Glutamatergic neuron (in vitro differentiated cells): ENCODE measurements around the gene RUNX3. TPM values are rescaled to one million over a fixed set of nuclear protein-coding genes. Genes with fewer than 3 reads are reported as not detected.

Experiments
- DNase-seq: peaks from one replicate; pipeline ENCODE4 v3.0.0; 2022
- H3K27ac Mint-ChIP-seq: one replicate; pipeline ENCODE4 v1.8.0; 2020; ENCODE audit warnings: mild to moderate bottlenecking, mixed read lengths, inconsistent platforms; ENCODE audit not compliant: unreplicated experiment
- H3K27me3 Mint-ChIP-seq: one replicate; pipeline ENCODE4 v1.8.0; 2020; ENCODE audit warnings: mild to moderate bottlenecking, moderate library complexity, mixed read lengths, inconsistent platforms; ENCODE audit not compliant: unreplicated experiment
- H3K36me3 Mint-ChIP-seq: one replicate; pipeline ENCODE4 v1.8.0; 2020; ENCODE audit warnings: mild to moderate bottlenecking, mixed read lengths, inconsistent platforms; ENCODE audit not compliant: unreplicated experiment
- H3K4me1 Mint-ChIP-seq: one replicate; pipeline ENCODE4 v1.8.0; 2020; ENCODE audit warnings: mild to moderate bottlenecking, low read depth, mixed read lengths, inconsistent platforms; ENCODE audit not compliant: unreplicated experiment
- H3K4me3 Mint-ChIP-seq: one replicate; pipeline ENCODE4 v1.8.0; 2020; ENCODE audit warnings: mild to moderate bottlenecking, mixed read lengths, inconsistent platforms; ENCODE audit not compliant: unreplicated experiment
- H3K9me3 Mint-ChIP-seq: one replicate; pipeline ENCODE4 v1.8.0; 2020; ENCODE audit warnings: mild to moderate bottlenecking, moderate library complexity, mixed read lengths, inconsistent platforms; ENCODE audit not compliant: unreplicated experiment
- total RNA-seq: library from RNA; stranded (reverse); fragmentation: NEBNext Ultra II Directional; extraction: Animal tissue kit (Norgen Biotek cat#: 25700); gene quantifications from one replicate; pipeline ENCODE4 v1.2.1, GENCODE V29; 2021; ENCODE audit not compliant: unreplicated experiment
- TF ChIP-seq, protein P1 (sequence below): fragments of 200-600 bp; sonication (generic); IDR thresholded peaks from one replicate; pipeline ENCODE4 v1.5.0; 2021; ENCODE audit not compliant: partially characterized antibody, unreplicated experiment

The RUNX3 gene
- total RNA-seq, 1 donor from 2014 or later = 0.15 TPM

DNA sequence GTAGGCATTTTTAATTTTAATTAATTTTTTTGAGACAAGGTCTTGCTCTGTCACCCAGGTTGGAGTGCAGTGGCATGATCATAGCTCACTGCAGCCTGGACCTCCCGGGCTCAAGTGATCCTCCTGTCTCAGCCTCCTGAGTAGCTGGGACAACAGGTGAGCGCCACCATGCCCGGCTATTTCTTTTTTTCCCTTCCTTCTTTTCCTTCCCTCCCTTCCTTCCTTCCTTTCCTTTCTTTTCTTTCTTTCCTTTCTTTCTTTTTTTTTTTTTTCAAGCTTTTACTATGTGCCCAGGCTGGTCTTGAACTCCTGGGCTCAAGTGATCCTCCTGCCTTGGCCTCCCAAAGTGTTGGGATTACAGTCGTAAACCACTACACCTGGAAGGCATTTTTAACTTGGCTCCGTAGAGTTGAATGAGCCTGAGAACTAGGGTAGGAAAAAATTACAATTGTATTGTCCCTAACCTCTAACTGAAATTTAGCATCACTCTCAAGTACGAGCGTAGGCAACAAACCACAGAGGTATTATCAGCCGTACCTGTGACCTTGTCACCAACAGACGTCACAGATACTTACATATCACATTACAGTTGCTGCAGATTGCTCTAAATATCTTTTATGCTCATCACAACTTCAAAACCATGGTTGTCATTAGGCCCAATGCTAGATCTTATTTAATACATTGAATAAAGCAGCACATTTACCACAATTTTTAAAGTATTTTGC, 8.0 kb downstream of the RUNX3 start:
- Mint-ChIP-seq H3K9me3 (peaks cover 3% of the 10 kb centered on the region), H3K27me3 (peaks cover 3% of the 10 kb centered on the region), H3K36me3 (no peaks in the 10 kb centered on the region), H3K27ac (no peak overlapping the region), H3K4me1 (peaks cover 6% of the 10 kb centered on the region), H3K4me3 (no peak overlapping the region)
- TF ChIP-seq, protein P1, sequence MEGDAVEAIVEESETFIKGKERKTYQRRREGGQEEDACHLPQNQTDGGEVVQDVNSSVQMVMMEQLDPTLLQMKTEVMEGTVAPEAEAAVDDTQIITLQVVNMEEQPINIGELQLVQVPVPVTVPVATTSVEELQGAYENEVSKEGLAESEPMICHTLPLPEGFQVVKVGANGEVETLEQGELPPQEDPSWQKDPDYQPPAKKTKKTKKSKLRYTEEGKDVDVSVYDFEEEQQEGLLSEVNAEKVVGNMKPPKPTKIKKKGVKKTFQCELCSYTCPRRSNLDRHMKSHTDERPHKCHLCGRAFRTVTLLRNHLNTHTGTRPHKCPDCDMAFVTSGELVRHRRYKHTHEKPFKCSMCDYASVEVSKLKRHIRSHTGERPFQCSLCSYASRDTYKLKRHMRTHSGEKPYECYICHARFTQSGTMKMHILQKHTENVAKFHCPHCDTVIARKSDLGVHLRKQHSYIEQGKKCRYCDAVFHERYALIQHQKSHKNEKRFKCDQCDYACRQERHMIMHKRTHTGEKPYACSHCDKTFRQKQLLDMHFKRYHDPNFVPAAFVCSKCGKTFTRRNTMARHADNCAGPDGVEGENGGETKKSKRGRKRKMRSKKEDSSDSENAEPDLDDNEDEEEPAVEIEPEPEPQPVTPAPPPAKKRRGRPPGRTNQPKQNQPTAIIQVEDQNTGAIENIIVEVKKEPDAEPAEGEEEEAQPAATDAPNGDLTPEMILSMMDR = no peak
- no peak for DNase-seq

DNA sequence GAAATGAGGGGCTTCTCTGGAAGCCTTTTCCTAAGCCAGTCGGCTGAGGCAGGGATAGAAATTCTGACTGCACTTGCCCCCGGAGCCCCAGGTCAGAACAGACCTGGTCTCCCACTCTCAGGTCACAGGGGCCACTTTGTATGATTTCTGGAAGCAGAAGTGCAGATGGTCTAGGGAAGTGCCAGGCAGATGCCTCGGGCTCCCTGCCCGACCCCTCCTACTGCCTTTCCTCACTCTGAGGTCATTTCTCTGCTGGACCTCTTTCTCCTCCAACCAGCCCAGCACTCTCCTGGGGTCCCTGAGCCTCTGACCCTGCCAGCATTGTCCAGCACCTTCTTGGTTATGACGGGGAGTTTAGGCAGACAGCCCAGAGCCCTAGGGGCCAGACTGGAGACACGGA, 8.7 kb downstream of the RUNX3 start:
- DNase-seq = no peak
- Mint-ChIP-seq H3K4me3 (no peak overlapping the region), H3K4me1 (peaks cover 6% of the 10 kb centered on the region), H3K27me3 (peaks cover 3% of the 10 kb centered on the region), H3K36me3 (no peaks in the 10 kb centered on the region), H3K27ac (no peak overlapping the region), H3K9me3 (peaks cover 3% of the 10 kb centered on the region)
- TF ChIP-seq, protein P1 = no peak

DNA sequence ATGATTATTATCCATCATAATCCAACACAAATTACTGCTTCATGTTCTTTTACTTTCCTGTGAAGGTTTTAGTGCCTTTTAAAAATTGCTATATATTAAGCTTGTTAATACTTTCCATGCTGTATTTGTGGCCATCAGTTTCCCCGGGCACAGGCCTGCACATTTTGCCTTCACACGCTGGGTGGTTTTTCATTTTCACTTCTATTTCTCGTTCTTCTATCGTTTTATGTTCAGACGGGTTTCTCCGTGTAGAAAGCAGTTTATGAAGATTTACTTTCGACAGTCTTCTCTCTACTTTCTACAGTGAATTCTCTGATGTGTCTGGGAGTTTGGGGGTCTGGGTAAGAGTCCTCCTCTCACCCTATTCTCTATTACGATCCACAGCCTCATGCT, 9.5 kb downstream of the RUNX3 start:
- no peak overlapping the region for H3K27ac Mint-ChIP-seq
- no peak overlapping the region for H3K4me3 Mint-ChIP-seq
- H3K36me3 Mint-ChIP-seq = no peaks in the 10 kb centered on the region
- DNase-seq = no peak
- peaks cover 2% of the 10 kb centered on the region for H3K9me3 Mint-ChIP-seq
- peaks cover 6% of the 10 kb centered on the region for H3K4me1 Mint-ChIP-seq
- TF ChIP-seq, protein P1 = no peak
- H3K27me3 Mint-ChIP-seq = peaks cover 3% of the 10 kb centered on the region

DNA sequence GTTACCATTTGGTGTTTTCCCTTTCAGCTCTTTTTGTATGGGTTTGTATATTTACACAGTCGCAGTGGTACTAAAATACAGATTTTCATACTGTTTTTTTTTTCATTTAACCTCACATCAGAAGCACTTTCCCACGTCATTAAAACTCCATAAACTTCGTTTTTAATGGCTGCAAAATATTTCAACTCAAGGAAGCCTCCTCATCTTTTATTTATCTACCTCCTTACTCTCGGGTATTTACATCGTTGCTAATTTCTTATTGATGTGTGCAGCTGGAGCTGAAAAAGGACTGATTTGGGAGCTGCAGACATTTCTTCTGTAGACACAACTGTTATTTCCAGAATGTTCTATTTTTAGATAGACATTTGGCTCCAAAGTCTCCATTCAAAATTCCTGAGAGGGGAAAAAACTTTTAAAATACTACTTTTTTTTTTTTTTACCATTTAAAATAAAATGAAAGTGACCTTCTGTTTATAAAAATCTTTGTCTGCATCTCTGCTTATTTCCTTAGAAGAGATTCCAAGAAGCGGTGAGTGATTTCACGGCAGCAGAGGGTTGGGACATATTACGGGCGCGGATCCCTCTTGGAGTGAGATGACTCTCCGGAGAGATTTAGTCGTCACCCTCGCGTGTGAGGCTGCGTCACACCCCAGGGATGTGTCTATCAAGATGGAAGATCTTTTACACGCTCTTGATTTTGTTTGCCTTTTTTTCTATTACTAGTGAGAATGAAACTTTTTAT, 10.1 kb downstream of the RUNX3 start:
- Mint-ChIP-seq H3K27me3 (peaks cover 3% of the 10 kb centered on the region), H3K36me3 (no peaks in the 10 kb centered on the region), H3K27ac (no peak overlapping the region), H3K4me1 (peaks cover 6% of the 10 kb centered on the region), H3K4me3 (no peak overlapping the region), H3K9me3 (peaks cover 2% of the 10 kb centered on the region)
- DNase-seq = no peak
- TF ChIP-seq, protein P1 = no peak
